Hematopoietic multipotent progenitor cell treated with erythropoietin and hydrocortisone succinate and interleukin-3 and kit ligand, for 17 days (in vitro differentiated cells): ENCODE results near the gene AP5S1.
"Not testable (repeated sequence)": the region's sequence is repeated elsewhere in the genome, so short reads cannot be mapped to it uniquely, and the experiment has no call there.

Experiments
- DNase-seq: peaks from one replicate; pipeline ENCODE4 v3.0.0-alpha.2; 2015; ENCODE audit warnings: low spot score

Gene AP5S1, protein sequence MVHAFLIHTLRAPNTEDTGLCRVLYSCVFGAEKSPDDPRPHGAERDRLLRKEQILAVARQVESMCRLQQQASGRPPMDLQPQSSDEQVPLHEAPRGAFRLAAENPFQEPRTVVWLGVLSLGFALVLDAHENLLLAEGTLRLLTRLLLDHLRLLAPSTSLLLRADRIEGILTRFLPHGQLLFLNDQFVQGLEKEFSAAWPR

DNA sequence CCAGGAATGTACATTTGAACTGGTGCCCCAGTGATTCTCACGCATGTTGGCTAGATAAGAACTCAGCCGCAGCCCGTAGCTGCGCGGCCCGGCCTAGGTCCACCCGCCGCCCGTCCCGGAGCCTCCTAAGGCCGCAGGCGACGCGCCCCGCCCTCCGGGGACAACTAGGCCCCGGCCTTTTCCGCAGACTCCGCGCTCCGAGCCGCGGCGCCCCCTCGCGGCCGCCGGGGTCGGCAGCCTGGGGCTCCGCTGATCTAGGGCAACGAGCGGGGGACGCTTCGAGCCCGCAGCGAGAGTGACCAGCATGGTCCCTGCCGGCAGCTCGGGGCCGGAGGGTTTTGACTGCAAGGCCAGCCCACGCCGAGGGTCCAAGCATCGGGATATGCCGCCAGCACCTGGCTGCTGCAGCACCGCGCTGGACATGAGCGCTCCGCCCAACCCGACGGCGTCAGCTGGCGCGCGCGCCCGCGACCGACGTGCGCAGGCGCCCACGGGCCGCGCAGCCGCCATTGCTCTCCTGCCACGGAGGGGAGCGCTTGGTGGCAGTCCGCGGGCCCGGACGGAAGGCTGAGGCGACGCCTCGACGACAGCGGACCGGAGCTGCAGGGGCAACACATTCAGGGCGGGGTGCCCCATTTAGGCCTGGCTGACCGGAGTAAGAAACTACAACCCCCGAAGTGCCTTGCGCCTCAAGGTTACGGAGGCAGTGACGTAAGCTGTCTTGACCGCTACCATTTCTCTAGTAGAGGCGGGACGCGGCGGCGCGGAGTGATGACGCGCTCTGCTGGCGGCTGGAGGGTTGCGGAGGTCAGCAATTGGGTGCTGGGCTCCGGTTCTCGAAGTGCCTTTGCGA, at the start of gene AP5S1:
Gene AP5S1, plus strand, starts transcription at position 500 of the 853 bp plus-strand sequence. CDS start 1,571 bp downstream, outside the sequence.
- peak; percentile 98 for DNase-seq

DNA sequence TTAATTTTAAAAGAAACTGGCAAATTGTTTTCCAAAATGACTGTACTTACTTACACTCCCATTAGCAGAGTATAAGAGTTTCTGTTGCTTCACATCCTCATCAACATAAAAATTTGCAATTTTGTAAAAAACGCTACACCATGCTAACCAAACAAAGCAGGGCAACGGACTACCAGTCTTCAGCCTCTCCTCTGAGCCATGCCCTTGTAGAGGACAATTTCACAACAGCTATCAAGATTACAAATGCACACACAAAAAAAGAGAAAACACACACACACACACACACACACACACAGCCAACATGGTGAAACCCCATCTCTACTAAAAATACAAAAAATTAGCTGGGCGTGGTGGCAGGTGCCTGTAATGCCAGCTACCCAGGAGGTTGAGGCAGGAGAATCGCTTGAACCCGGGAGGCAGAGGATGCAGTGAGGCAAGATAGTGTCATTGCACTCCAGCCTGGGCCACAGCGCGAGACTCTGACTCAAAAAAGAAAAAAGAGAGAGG, 48.7 kb upstream of the AP5S1 start:
- DNase-seq, result no peak

DNA sequence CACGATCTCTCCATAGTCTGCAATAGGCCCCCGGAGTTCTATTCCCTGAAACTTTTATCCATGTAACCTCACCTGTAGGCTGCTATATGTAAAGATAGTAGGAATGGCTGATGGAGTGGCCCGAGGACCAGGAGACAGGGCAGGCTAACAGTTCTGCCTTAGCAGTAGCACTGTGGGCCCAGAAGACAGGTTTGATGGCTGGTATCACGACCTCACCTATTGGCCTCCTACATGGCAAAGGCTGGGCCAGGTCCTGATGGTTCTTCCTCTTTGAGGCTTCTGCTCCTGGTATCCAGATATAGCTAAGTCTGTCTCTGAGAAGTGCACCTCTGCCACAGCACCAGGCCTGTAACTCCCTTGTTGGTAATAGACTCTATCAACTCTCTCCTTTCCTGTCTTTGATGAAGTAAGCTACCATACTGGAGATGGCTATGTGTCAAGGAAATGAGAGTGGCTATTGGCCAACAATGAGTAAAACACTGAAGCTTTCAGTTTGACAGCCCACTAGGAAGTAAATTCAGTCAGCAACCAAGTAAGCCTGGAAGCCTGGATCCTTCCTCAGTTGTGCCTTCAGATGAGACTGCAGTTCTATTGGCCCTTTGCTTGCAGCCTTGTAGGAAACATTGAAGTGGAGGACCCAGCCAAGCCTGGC, 44.8 kb upstream of the AP5S1 start:
- DNase-seq, result no peak

DNA sequence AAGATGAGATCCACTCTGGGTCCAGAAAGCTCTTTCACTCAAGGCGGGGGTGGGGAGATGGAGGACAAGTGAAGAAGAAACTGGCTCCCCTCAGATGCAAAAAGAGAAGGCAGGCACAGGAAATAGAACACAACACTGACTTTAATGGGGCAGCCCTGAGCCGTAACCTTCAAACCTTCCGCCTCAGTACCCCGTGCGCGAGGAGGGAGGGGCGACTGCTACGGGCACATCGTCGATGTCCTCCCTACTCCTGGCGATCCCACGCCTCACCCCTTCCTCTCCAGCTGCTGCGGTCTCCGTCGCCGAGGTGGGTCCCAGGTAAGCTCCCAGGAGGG, 43.0 kb upstream of the AP5S1 start:
- DNase-seq, result no peak

DNA sequence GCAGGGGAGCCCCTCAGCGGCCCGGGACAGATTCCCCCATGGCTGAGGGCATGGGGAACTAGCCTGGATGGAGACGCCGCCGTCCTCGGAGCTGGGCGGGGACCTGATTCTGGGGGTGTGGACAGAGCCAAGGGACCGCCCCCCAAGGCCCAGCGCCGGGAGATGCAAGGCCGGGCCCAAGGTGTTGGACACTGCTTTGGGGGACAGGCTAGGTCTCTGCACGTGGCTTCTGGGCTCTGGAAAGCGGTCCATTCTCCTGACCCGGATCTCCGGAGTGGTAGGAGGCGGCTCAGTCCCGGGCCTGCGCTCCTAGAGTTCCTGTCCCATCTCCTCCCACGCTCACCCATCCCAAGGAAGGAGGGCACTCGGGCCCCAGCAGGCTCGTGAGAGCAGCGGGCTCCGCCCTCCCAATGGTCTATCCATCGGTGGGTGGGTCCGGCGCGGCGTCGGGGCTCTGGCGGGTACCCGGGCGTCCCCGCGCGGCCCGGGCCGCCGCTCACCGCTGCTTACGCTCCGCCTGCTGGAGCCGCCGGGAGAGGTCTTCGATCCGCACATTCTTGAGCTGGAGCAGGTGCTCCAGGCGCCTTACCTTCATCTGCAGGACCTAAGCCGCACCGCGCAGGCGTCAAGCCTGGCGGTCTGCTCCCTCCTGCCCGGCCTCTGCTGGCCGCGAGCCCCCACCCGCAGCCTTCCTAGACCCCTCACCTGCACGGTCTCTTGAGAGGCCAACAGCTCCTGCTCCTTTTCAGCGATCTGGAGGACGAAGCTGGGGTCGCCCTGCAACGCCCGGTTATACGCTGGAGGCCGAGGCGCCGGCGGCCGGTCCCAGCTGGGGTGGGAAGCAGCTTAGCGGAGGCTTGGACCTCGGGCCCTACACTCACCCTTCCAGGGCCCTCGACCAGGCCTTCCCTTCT, 42.4 kb upstream of the AP5S1 start:
- DNase-seq, result no peak

DNA sequence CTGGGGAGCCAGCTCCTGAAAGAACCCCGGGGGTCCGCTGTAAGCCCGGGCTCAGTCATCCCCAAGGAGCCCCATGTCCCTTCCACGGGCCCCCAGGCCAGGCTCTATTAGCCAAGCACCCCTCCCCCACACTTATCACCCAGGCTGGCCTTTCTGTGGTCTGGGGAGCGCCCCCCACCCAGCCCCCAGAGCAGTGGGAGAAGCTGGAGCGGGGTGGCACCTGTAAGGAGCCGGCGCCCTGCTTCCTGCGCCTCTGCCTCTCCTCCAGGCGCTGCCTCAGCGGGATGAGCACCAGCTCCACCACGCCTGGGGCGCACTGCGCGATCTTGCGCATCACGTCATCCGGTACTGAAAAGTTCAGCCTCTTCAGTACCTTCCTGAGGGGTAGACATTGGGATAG, 41.4 kb upstream of the AP5S1 start:
- DNase-seq, result no peak

DNA sequence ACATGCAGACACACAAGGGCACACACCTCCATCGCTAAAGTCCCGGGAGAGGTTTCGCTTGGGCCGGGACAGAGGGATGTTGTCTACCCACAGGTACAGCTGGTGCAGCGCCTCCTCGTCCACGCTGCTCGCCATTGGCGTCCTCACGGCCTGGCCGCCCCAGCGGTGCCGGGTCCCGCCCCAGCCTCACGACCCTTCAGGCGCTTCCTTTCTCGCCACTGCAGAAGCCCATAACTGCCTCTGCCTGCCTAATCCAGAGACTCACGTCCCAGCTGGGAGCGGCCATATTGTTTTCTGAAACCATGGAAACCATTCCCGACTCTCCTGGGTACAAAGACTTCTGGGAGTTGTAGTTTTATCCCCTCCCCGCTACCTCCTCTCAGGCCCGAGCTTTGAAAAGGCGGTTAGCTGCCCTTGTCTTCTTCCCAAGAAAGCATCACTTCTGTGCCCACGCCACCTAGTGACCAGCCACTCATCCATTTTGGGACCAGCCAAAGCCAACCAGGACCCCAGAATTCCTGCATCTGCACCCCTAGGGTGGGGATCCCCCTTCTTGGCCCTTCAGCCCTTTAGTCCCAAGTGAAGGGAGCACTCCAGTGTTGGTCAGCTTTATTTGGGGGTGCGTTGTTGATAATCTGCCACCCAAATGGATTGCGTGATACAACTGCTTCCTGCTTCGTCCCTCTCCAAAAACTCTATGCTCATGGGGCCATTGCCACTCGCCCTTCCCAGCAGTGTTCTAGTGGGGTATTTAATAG, 39.0 kb upstream of the AP5S1 start, which contains the start of gene SPEF1:
Gene SPEF1, minus strand, starts transcription at position 296 of the 758 bp plus-strand sequence. Its CDS starts 161 bp downstream, at position 135.
- peak; percentile 73 for DNase-seq

DNA sequence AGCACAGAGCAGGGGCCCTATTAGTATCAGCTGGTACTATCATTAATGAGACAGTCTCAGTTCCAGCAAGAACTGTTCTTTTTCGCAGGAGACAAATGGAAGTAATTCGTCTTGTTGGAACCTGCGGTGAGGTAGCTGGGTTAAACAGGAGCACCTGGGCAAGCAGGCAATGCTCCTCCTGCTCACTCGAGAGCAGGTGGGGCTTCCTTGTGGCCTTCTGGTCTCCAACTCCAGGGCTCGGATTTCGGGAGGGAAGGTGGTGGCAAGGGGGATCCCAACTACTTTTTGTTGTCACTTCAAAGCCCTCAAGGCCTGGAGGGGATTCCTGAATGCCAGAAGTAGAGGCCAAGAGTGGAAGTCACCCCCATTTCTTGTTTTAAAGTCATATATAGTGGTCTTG, 37.8 kb upstream of the AP5S1 start:
- DNase-seq, result no peak

DNA sequence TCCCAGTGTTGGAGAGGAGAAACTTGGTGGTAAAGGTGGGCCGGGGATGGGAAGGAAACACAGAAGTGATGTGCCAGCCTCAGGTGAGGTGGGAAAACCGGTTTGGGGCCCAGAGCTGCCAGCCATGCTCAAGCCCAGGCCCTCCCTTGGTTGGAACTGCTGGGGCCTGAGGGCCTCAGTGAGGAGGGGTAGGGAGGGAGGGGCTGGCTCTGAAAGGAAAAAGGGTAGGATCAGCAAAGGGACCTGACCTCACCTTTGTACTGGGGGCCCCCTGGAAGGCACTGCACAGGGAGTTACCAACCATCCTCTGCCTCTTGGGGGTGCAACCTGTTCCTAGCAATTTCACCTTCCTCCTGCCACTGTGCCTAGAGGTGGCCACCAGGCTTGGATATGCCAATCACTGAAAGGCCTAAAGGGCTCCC, 37.3 kb upstream of the AP5S1 start:
- no peak for DNase-seq

DNA sequence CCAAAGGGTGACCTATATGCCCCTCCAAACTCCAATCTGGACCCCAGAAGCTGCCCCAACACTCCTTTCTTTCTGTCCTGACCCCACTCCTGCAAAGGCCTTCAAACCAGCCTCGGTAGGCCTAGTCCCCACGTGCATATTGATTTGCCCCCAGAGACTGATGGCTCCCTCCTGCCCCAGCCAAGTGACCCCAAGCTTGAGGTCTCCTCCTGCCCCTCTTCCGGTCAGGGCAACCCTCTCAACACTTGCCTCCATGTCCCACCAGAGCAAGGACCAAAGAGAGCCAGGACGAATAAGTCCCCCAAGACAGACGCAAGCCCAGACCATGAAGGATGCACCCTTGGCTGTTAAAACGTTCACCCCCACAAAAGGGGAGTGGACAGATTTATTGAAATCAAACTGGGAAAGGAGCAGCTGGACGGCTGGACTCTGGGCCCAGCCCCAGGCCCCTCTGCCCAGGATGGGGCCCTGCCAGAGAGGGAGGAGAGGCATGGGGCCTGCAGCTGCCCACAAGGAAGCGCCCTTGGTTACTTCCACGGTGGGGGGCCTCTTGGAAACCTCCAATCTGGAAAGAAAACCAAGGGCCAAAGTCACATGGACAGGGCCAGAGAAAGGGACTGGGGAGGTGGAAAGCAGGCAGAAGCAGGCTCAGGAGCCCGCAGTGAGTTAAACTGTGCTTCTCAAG, 36.7 kb upstream of the AP5S1 start:
- no peak for DNase-seq

DNA sequence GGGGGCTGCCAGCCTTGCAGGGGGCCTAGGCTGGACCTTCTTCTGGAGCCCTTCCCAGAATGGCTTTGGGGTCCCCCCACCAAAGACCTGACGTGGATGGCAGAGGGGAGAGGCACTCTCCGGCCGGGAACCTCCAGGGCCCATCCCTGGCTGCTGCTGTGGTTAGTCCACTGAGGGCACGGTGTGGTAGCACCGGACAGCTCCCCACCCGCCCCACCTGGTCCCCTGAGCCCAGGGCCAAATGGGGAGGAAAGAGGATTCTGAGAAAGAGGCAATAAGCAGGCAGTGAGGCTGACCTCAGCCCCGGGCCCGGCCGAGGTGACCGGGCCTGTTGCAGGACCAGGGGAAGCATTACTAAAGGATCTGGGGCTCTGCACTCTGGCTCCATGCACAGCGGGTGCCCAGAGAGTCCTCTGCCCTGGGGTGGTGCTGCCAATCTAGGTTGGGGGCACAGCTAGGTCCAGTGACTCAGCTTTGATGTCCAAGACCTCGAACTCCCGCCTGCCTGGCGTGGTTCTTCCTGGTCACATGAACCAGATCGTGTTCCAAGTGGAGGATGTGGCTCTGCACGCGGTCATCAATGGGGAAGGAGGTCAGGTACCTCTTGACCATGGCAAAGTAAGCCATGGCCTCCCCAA, 36.0 kb upstream of the AP5S1 start:
- no peak for DNase-seq

DNA sequence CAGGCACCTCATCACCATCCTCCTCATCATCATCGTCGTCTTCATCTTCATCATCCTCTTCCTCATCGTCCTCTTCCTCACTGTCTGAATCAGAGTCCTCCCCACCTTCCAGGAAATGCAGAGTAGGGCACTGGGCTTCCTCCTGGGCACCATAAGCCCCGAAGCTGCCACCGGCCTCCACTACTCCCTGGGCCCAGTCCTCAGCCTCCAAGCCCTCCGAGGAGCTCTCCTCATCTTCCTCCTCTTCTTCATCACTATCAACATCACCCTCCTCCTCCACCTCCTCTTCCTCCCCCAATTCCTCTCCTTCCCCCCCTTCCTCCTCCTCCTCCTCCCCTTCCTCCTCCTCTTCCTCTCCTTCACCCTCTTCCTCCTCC, 35.5 kb upstream of the AP5S1 start:
- no peak for DNase-seq

DNA sequence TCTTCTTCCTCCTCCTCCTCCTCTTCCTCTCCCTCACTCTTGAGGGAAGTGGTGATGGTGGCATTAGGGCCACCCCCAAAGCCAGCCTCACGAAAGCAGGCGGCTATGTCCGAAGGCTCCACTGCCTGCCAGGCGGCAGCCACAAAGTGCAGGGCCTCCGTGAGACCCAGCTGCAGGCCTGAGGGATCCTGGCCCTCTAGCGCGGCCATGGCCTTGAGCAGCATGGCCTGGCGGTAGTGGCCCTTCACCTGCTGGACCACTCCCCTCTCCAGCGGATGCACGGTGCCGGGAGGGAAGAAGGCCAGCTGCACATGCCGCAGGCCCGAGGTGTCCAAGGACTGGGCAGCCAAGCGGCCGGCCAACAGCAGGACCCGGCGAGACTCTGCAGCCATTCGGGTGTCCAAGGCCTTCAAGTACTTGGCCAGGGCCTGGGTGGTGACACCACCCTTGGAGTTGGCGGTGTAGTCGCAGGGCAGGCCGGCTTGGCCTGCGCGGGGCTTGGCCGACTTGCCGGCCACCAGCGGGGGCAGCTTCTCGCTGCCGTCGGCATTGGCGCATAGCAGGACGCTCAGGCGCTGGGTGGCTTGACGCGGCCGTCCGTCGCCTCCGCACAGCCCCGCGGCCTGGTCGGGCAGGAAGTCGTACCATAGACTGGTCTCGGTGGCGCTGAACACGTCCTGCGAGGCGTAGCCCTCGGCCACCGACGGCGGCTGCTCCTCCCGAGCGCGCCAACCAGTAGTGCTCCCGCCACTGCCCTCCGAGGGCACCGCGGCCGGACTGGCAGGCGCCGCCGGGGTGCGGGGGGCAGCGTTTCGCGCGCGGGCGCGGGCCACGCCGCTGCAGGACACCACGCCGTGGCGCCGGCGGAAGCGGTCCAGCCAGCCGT, 34.9 kb upstream of the AP5S1 start:
- DNase-seq, result no peak

DNA sequence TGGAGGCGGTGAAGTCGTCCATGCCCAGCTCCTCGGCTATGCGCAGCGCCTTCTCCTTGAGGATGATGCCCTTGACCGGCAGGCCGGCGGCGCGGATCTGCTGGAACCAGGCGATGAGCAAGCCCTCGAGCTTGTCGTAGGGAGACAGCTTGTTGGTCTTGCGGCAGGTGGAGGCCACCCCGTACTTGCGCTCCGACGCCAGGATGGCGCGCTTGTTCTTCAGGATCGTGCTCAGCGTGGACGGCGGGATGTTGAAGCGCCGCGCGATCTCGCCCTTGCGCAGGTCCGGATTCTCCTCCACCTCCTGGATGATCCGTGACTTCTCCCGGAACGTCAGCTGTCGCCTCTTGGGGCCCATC, 34.2 kb upstream of the AP5S1 start:
- no peak for DNase-seq

DNA sequence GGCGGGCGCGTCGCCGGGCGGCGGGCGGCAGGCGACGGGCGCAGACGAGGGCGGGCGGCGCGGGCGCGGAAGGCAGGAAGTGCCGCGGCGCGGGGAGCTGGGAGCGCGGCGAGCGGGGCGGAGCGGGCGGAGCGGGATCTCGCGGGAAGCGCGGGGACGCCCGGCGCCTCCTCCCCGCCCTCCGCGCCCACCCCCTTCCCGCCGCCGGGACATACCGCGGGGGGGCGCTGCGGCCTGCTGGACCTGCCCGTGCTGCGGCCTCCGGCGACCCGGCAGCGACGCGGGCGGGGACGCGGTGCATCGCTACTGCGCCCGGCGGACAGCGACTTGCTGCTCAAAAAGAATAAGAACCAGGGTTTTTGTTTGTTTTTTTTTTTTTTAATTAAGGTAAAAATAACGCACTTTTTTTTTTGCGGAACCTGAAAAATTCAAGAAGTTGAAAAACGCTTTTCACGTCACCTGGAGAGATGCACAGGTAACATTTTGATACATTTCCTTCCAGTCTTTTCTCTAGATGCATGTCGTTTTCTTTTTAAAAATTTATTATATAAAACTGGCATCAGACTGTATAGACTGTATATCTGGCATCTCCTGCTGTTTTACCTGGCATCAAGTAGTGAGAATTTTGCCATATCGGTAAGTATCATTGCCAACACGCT, 33.6 kb upstream of the AP5S1 start, which contains the start of gene CENPB:
Gene CENPB, minus strand, starts transcription at position 76 of the 659 bp plus-strand sequence. CDS start 257 bp downstream, outside the sequence.
- DNase-seq, result peak; percentile 80

DNA sequence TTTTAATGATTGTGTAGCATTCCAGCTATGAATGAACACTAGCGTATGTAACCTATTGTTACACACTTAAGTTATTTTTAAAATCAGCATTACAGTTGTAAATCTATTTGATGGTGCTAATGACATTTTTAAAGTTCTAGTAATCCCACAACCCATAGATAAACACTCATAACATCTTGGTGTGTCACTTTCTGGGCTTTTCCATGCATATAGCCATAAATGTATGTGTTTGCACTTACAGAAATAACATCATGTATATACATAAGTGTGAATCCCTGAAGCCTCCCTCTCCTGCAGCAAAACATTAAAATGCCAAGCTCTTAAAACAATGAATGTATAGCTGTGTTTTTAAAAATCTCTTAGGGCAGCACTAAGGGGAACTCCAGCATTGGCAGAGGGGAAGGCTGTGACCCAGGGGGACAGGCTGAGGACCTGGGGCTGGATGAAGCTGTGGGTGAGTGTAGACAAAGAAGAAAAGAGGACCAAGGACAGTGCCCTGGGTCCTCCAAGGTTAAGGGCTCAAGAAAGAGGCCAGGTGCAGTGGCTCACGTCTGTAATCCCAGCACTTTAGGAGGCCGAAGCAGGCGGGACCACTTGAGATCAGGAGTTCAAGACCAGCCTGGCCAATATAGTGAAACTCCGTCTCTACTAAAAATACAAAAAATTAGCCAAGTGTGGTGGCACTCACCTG, 32.9 kb upstream of the AP5S1 start:
- no peak for DNase-seq

DNA sequence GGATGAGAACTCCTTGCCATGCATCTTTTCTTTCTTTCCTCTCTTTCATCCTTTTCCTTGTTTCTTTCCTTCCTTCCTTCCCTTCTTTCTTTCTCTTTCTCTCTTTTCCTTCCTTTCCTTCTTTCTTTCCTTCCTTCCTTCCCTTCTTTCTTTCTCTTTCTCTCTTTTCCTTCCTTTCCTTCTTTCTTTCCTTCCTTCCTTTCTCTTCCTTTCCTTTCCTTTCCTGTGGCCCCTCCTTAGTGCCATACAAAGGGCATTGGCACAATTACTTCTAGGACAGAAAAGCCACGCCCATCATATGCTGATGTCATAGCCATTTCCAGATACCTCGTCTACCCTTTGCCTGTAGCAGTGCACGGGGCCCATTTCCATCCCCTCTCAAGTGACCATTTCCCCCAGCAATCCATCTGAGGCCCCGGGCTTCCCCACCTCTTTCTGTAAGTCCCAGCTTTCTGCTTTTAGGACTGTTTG, 31.6 kb upstream of the AP5S1 start:
- no peak for DNase-seq

DNA sequence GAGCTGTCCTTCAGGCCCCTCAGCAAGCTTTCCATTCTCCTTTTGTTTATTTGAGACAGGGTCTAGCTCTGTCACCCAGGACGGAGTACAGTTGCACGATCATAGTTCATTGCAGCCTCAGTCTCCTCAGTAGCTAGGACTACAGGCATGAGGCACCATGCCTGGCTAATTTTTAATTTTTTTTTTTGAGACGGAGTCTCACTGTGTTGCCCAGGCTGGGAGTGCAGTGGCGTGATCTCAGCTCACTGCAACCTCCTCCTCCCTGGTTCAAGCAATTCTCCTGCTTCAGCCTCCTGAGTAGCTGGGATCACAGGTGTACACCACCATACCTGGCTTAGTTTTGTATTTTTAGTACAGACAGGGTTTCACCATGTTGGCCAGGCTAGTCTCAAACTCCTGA, 31.1 kb upstream of the AP5S1 start:
- not testable (repeated sequence) for DNase-seq
